ENCODE results near the gene ACTR8.

ACTR8 gene

GRCh38 chr3:53817809-53818208, 64.1 kb downstream of the ACTR8 start:
- DNase-seq (ENCODE audit: low read depth in 2 of 2): no peak

- no peak for DNase-seq (ENCODE audit: low read depth in 2 of 2)
These were observed 64.7 kb downstream of the ACTR8 start for GRCh38 chr3:53817211-53817610.

Measured in stimulated activated CD8-positive, alpha-beta memory T cell treated with anti-CD3 and anti-CD28 coated beads, Interleukin-2, amount 100 ng/mL, for 48 hours (primary cell).